GM18951 (cell line): ENCODE data around the gene CHRM4.

ENCODE experiments used
- POLR2A ChIP-seq: IDR thresholded peaks from 4 replicates; pipeline ENCODE4 v1.6.1; 2011; ENCODE audit warnings: mild to moderate bottlenecking; ENCODE audit not compliant: insufficient read length, insufficient read depth; ENCODE audit errors: extremely low read depth
- in situ Hi-C: fragments of 300-500 bp; cut with MboI; formaldehyde crosslinking; loops from one replicate; pipeline ENCODE4 v1.12.0; 2022; ENCODE audit warnings: low sequenced_read_pairs, mixed read lengths, inconsistent platforms; ENCODE audit not compliant: unreplicated experiment

Gene CHRM4

DNA sequence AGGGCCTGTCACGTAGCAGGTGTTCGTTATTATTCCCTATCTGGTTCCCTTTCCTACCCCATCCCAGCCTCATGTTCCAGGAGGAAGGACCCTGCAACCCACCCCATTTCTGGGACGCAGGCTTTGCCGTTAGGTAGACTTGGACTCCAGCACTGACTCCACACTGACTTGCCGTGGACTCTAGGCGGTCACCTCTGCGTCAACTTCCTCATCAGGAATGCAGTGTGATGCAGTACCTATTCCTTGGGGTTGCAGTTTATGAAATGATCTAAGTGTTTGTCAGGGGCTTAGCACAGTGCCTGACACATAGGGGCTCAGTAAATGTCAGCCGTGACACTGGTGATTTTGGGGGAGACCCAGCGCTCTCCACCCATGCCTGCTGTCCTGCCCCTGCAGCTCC lies 27.5 kb downstream of the CHRM4 start:
- in situ Hi-C loops: no loop called here
- no peak for TF ChIP-seq POLR2A

DNA sequence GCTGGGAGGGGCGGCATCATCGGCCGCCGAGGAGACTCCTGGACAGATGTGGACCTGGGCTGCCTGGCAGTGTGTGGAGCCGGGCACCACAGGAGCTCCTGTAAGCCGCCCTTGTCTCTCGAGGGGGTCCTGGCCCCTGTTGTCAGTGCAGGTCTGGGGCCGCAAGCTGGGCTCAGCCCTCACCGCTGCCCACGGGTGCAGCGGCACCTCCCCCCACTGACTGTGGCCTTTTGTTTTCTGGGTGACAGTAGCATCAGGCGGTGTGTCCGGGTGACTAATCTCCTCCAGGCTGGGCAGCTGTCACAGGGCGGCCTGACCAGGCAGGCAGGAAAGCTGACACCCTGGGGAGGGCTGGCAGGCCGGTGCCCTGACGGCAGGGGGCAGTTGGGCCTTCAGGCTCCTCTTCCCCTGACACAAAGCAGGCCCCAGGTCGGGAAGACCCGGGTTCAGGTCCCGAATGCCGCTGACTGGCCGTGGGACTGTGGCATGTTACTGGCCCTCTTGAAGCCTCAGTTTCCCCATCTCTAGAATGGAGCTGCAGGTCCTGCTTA lies 28.0 kb downstream of the CHRM4 start:
- no peak for TF ChIP-seq POLR2A
- in situ Hi-C loops: no loop called here

DNA sequence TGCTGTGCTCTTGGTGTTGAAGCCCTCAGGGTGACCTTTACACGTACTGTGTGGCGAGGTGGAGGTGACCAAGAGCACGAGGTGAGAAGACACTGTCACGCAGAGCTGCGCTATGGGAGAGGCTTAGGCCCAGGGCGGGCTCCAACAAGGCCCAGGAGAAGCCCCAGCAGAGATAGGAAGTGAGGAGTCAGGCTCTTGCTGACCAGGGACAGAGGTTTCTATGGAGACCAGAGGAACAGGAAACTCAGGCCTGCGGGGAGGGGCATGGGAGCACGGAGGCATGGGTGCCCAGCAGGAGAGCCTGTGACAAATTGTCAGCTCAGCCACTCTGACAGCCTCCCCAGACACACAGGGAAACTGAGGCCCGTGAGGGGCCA lies 28.6 kb downstream of the CHRM4 start:
- TF ChIP-seq POLR2A: no peak
- in situ Hi-C loops: no loop called here

DNA sequence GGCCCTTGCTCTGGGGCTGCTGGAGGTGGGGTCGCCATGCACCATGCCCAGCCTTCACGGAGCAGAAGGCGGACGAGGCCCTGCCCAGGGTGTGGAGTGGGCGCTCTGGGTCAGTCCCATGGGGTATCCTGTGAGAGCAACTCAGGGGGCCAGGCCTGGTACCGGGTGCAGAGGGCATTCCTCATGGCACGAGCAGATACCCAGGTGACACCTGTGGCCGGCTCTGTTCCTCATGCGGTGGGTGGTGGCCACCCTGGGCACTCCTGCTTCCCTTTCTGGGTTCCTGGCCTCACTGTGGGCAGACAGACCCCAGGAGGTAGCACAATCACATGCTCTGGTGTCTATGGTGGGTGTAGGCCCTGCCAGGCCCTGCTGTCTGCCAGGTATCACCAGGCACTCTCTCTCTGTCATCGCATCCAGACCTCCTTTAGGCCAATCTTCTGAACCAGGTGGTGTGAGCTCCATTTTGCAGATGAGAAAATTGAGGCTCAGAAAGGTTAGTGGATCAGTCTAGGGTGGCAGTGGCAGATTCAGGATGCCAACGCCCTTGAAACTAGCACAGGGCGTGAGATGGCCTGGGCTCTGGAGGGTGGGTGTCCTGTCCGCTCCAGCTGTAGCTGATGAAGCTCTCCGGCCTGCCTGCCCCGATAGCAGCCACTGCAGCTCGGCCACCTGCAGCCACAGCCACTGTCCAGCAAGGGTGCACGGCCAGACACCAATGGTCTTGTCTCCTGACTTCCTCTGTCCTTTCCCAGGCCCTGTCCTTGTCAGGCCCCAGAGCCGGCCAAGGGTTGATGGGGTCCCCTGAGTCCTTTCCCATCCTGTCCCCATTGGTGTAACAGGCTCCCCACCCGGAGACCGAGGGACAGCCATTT lies 29.2 kb downstream of the CHRM4 start:
- in situ Hi-C loops: no loop called here
- TF ChIP-seq POLR2A: no peak

DNA sequence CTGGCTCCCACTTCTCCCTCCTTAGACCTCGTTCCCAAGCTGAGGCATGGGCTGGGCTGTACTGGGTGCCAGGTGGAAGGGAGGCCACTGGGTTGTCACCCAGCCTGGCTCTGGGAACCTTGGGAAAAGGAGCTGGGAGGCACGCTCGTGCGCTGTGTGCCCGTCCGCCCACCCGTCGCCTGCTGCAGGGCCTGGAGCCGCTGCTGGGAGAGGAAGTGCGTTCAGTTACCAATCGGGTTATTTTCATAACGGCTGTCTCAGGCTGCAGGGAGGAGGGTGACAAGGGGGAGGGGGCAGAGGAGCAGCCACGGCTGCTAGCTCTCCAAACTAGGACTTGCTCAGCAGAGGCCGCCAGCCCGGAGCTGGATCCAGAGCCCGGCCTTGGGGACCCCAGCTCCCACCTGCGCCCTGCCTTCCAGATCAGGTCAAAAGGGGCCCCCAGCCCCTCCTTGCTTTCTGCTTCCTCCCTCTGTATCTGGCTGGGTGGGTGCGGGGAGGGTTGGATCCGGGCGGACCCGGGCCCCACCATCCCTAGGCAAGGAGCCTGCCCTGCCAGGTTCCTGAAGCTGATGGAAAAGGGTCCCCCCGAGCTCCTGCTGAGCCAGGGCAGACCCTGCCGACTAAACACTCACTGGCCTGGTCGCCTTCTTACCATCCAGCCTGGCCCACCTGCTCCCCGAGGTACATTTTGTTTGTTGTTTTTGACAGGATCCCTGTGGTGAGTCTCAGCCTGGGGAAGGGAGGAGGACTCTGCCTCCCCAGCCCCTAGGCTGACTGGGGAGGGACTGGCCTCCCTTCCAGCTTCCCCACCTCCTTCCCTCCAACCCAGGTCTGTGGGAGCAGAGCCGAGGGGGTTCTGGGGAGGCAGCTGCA lies 30.1 kb downstream of the CHRM4 start:
- in situ Hi-C loops: no loop called here
- peak; percentile 62 for TF ChIP-seq POLR2A

DNA sequence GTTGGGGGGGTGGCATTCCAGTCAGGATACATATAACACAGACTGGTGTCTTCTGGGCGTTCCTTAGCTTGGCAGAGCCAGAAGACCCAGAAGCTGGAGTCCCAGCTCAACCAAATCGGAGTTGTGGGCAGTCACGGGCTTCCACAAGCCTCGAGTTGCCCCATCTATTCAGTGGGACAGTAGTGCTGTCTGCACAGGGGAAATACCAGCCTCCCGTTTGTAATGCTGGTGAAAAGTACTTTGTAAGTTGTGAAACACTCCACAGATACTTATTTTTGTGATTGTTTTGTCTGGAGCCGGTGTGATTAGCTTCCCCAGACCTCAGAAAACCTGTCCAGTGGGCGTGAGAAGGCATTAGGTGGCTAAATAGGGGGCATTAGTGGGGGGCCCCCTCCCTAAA lies 30.7 kb downstream of the CHRM4 start:
- no peak for TF ChIP-seq POLR2A
- in situ Hi-C loops: no loop called here

DNA sequence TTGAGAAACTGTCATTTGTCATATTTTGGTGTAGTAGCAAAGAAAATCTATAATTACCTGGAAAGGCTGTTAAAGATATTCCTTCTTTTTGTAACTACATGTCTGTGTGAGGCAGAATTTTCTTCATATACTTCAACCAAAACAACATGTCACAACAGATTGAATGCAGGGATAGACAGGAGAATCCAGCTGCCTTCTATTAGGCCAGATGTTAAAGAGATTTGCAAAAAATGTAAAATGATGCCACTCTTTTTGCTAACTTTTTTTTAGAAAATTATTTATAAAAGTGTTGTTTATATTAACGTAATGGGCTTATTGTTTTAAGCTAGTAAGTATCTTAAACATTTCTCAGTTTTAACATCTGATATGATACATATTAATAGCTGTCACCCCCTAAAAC lies 31.6 kb downstream of the CHRM4 start:
- in situ Hi-C loops: no loop called here
- TF ChIP-seq POLR2A: no peak

DNA sequence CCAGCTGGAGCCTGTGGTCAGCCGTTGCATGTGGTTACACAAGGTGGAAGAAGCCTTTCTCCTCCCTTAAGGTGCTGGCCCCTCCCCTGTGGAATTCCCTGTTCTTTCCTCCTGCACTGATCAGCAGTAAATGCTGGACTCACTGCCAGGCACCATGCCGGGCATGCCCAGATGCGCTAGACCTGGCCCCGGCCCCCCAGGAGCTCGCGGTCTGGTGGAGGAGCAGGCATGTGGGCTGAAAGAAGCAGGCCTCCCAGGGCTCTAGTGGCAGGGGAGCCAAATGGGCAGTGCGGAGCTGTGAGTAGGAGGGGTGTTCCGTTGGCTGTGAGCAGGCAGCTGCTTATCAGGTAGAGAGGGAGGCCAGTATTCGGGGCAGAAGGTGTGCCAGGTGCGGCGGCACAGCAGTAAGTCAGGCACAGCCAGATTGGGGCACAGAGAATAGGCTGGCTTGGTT lies 34.1 kb downstream of the CHRM4 start:
- no peak for TF ChIP-seq POLR2A
- in situ Hi-C loops: no loop called here

DNA sequence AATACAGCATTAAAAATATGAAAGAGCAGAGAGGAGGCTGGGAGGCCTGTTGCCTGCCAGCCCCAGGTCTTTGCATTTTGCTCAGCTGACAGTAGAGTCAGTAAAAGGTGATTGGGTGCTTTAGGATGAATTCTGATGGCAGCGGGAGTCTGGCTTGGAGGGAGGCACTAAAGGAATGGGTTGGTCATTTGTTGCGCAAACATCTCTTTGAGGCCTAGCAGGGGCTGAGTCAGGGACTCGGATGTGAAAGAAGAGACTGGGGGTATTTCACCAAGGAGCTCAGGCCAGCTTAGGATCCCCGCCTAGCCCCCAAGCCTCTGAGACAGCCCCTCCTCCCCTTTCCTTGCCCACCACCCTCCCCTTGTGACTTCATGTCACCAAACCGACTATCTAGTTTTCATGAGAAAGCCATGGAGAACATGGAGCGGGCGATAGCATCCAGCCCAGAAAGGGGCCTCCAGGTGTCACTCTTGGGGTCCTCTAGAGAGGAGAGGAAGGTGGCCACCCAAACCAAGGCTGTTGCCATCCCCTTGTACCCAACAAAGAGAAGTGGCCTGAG lies 34.6 kb downstream of the CHRM4 start:
- TF ChIP-seq POLR2A: no peak

DNA sequence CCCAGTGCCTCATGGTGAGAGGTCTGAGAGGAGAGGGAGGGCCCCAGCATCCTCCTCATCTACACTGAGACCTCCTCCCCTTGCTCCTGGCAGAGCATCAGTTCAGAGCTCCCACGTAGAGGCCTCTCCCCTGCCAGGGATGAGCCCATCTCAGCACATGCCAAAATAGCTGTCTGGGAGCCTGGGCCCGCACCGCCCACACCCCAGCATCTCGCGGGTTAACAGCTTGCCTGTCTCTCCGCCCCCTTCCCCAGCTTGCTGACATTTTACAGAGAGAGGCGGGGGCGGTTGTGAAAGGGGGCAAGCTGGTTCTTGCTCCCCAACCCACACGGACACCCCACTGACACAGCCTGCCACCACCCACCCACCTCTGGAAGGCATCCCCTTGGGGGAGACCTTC lies 37.9 kb downstream of the CHRM4 start:
- no peak for TF ChIP-seq POLR2A
- in situ Hi-C loops: no loop called here

More for the DNA sequence above, 34.6 kb downstream of the CHRM4 start:
- in situ Hi-C loops: no loop called here

DNA sequence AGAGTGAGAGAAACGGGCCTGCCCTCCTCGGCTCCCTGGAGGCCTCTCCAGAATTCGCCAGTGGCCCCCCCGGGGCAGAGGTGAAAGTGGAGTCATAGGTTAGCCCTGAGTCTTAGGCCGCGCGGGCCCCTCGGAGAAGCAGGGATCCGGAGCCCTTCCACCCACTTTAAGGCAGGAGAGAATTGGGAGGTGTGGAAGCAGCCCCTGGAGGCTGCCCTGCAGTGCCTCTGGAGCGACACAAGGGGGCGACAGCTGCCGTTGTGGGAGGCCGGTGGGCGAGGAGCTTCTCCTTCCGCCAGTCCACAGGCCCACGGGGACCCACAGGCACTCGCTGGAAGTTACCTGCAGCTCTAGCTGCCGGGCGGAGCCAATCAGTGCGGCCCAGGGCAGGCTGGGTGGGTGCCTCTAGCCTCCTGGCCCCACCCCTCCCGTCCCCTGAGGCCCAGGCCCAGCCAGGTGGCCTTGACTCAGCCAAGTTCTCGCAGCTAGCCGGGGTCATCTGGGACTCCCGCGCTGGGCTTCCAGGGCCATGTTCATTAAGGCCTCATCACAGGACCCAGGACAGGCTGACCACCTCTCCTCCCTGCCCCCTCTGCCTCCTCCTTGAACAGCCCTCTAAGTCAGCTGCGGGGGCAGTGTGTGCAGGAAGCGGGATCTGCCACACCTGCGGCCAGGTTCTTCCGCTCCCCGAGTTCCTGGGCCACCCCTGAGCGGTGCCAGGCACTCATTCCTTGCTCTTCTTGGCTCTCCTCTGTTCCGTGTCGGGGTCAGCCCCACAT lies 39.3 kb downstream of the CHRM4 start:
- in situ Hi-C loops: no loop called here

DNA sequence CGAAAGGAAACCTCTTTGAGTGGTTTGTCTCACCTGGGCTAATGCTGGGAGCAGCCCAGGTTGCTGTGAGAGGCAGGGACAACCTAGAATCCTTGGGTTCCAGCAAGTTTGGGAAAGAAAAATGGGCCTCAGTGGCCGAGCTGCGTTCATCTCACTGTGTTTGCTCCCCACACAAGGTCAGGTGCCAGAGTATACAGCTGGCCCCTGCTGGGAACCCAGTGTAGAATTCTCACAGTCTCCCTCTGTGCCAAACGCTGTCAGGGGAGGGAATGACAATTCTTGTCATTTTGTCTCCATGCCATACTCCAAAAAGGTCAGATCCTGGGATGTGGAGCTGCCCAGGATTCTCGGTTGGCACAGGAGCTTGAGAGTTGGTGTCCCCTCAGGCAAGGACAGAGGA lies 40.0 kb downstream of the CHRM4 start:
- in situ Hi-C loops: no loop called here
- TF ChIP-seq POLR2A: no peak

More for the DNA sequence above, 39.3 kb downstream of the CHRM4 start:
- no peak for TF ChIP-seq POLR2A
